Left kidney (tissue), 2 donors: ENCODE results near the gene NAA80. TPM values are rescaled to one million over a fixed set of nuclear protein-coding genes. Genes with fewer than 3 reads are reported as not detected.
"Not testable (repeated sequence)": the region's sequence is repeated elsewhere in the genome, so short reads cannot be mapped to it uniquely, and the experiment has no call there.

ENCODE experiments used
- DNase-seq: peaks from one replicate; pipeline ENCODE4 v3.0.0-alpha.2; 2013
- polyA plus RNA-seq: library from polyadenylated mRNA; unstranded; fragments of 120-200 nt; gene quantifications from one replicate; pipeline ENCODE4 v1.2.1, GENCODE V29; 2013; ENCODE audit not compliant: insufficient read length

The NAA80 gene
- polyA plus RNA-seq, 1 donor, result 9.8 TPM

DNA sequence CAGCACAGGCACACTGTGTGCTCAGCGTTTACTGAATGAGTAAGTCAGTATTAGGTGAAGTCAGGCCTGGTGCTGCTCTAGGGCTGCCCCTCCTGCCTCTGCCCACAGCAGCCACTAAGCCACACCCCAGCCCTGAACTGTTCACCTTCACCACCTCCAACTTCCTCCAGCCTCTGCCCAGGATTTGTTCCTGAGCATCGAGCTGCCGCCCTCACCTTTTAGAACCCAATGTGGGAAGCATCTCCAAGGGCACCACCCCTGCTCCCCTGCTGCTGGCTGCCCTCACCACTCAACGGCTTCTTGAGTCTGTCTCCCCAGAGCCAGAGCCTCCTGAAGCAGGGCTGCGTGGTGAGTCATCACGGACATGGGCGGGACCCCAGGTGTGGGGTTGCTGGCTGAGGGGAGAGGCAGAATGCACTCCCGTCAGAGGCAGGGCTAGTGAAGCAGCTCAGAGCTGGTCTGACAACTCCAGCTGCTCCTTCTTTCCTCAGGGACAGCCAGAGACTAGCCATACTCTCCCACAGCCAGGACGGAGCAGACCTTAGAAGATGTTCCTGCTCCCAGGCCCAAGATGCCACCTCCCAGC, 17.5 kb upstream of the NAA80 start:
- DNase-seq, result no peak

DNA sequence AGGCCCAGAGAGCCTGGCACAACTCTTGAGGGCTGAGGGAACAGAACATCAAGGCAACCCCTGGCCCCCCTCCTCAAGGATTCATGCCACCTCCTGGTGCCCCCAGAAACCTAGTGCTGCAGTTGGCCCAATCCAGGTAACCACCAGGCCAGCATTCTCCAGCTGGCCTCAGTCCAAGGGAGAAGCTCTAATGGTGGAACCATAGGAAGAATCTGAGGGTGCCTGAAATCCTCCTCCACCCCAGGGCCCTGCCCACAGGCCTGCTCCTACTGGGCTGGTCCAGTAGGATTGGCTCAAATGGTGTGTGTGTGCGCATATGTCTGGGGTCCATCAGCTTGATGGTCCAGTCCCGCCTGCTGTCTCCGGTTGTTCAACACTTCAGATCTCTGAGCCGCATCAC, 15.6 kb upstream of the NAA80 start:
- no peak for DNase-seq

GRCh38 chr3:50314342-50314741, 15.1 kb upstream of the NAA80 start:
- no peak for DNase-seq

DNA sequence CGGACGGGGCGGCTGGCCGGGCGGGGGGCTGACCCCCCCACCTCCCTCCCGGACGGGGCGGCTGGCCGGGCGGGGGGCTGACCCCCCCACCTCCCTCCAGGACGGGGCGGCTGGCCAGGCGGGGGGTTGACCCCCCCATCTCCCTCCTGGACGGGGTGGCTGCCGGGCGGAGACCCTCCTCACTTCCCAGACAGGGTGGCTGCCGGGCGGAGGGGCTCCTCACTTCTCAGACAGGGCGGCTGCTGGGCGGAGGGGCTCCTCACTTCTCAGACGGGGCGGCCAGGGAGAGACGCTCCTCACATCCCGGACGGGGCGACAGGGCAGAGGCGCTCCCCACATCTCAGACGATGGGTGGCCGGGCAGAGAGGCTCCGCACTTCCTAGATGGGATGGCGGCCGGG, 12.8 kb upstream of the NAA80 start:
- not testable (repeated sequence) for DNase-seq

GRCh38 chr3:50304601-50305000, 5.4 kb upstream of the NAA80 start:
- DNase-seq, result no peak

DNA sequence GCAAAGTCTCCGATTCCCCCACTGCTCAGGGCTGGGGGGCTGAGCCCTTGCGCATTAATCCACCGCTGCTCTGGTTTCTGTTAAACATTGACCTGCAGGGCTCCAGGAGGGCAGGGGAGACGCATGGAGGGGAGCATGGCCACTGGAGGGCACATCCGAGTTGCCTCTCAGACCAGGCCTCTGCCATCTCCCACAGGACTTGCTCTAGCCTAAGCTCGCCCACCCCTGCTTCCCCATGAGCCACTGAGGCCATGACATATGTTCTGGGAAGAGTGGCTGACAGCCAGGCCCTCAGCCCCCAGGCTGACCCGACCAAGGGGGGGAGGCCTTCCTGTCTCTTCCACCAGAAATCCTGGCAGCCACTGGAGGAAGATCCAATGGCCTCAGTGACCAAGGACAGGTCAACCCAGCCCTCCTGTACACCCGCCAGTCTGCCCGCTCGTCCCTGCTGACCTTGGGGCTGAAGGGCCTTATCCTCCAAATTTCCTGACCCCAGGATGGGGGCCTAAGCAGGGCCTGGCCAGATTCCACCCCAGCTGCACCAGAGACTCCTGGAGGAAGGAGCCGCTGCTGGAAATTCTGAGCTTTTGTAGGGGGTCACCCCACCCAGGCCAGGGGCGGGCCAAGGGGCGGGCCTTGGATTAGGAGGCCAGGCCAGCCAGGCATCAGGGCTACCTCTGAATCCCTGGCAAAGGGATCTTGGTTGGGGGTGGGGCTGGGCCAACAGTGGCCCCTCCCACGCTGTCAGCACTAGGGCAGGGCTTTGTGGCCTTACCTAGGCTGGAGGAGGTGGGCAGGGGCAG, 4.0 kb upstream of the NAA80 start, which contains the start of gene HYAL1:
HYAL1 (minus strand) TSS at position 562 of the 803 bp plus-strand sequence. CDS start 618 bp downstream, outside the sequence.
- DNase-seq, result no peak

- no peak for DNase-seq
Observed at GRCh38 chr3:50302095-50303012, 3.1 kb upstream of the NAA80 start.

DNA sequence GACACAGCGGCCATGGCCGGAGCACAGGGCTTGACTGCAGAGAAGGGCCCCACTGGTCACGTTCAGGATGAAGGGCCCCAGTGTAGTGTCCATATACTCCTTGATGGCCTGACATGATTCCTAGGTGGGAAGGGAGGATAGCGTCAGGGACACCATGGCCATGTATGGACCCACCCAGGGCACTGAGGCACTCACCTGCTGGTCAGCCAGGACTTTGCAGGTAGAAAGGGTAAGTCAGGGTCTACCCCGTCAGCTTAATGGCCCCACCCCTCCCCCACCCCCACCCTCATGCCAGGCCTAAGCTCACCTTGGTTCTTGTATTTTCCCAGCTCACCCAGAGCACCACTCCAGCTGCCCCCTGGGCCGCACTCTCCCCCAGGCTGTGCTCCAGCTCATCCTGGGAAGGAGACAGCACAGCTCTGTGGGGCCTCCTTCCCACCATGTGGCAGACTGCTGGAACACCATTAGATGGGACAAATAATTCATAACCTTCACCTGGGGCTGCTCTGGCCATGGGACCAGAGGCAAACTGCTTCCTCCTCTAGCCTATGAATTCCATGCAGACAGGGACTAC, 1.6 kb upstream of the NAA80 start:
- no peak for DNase-seq

DNA sequence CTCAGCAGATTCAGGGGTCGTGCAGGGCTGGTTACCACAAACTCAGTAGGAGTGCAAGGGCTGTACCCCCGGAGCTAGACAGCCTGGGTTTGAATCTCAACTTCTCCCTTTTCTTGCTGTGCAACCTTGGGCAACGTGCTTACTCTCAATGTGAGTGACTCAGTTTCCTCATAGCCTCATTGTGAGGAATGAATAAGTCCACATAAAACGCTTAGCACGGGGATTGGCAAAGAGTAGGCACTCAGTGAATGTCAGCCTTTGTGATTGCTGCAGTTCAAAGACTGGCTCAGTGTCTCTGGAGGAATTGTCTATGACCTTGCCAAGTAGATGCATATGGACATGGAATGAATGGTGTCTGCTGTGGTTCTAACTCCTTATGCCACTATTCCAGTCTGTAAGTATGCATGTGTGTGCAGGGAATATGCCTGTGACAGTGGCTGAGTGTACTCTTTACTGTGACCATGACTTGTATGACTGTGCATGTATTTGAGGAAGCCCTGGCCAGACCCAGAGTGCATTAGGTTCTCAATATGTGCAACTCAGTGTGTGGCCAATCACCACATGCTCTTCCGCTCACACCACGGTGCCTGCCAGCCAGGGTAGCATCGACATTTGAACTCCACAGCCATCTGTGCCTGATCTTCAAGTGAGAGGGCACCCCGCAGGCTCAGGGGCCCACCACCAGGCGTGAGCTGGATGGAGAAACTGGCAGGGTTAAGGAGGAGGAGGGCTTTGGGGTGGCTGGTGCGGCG, 900 bp upstream of the NAA80 start:
- DNase-seq, result no peak

DNA sequence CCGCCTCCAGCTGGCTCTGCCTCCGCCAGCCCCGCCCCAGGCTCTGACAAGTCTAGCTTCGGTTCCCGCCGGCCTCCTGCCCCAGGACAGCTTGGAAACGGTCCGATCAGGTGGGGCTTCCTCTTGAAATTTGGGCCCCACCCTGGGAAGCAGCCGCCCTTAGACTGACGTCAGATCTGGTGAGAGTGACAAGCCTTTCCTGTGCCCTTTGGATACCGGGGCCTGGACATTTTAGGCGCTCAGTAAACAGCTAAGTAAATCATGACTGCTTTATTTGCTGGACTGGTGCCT, 378 bp upstream of the NAA80 start:
- no peak for DNase-seq

DNA sequence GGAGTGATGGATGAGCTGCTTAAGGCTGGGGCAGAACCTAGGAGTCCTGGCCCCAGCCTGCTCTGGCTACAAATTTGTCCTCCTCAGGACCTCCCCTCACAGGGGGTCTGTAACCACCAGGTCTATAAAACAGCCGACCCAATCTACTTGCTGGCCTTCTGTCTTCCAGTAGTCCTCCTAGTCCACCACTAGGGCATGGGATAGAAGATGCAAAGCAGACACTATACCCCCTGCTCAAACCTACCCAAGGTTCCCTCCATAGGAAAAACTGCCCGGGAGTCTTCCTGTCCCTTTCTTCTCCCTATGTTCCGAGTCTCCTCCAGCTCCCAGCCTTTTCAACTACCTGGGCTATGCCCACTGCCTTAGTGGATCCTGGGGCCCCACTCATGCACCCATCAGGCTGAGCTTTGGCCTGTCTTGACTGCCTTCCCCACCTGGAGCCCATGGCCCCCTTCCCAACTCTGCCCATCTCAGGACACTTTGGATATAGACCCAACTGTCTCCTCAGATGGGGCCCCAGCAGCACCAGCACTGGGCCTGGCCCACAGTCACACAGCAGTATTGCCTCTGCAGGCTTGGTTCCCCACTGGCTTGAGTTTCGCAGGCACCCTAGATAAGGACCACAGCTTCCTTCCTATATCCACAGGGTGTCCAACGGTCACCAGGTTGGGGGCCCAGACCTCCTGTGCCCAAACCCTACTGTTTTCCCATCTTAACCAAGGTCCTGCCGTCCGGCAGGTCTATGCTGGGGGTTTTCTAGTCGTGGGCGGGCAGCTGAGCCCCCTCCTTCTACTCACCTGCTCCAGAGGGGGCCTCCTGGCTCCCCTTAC, 1.1 kb downstream of the NAA80 start:
- DNase-seq, result no peak

- no peak for DNase-seq
Observed at GRCh38 chr3:50297384-50297775, 1.8 kb downstream of the NAA80 start.

DNA sequence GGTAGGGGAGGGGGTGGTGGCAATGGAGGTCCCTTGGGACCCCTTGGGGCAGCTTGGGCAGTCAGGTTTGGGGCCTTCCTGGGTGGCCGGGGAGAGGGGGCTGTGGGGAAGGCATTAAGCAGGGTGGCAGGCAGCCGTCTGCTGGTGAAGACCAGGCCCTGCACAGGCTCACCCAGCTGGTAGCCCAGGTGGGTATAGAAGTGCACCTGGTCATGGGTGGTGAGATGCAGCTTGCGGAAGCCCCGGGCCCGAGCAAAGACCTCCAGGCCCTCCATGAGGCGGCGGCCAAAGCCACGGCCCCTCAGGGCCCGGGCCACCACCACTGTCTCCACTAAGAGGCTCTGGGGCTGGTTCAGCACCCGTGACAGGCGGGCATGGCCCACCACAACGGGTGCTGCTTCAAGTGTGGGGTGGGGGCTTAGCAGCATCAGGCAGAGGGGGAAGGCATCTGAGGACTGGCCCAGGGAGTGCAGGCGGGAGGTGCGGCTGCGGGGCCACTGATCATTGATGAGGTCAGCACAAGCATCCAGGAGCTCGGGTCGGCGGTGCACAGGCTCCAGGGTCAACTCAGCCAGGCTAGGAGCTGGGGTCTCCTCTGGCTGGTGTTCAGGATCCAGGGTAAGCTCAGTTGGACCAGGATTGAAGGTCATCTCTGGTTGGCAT, 2.4 kb downstream of the NAA80 start:
- DNase-seq, result no peak

DNA sequence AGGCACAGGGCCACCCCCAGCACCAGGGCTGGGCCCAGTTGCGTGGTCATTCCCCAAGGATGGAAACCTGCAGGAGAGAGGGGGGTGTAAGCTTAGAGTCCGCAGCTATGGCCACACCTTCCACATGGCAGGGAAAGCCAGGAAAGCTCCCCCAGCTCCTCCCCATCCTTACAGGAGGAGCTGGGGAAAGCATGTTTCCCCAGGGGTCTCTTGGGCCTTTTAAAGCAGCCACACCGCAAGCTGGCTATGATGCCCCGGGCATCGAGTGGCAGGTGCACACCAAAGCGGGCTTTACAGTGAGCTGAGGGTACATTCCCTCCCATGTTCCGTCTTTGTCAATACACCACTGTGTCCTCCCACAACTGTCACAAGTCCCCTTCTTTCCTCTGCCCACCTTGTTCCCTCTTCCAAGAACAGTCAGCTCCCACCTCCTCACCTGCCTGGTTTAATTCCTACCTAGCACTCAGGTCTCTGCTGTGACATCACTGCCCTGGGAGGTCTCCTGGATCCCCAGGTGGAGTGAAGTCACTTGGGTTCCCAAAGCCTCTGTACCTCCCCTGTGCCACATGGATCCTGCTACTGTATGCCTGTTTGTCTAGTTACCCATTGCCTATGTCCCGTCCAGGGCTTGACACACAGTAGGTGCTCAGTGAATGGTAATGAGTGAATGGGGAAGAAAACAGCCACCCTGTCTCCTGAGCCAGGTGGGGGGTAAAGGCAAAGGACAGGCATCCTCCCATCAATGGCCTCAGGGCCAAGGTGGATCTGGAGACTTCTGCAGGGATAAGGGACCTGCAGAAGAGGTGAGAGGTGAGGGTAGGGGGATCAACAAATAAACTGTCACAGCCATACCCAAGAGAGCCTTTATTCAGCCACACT, 3.4 kb downstream of the NAA80 start:
- no peak for DNase-seq

GRCh38 chr3:50294492-50295403, 4.5 kb downstream of the NAA80 start:
- DNase-seq, result no peak

GRCh38 chr3:50294089-50294488, 5.1 kb downstream of the NAA80 start:
- DNase-seq, result no peak

GRCh38 chr3:50293079-50293801, 6.0 kb downstream of the NAA80 start:
- no peak for DNase-seq
